Midbrain (tissue), 1 donor: ENCODE measurements around the gene ATP2C1.

Experiments used
- DNase-seq: peaks from one replicate; lab custom pipeline; 2025; lab: John Stamatoyannopoulos, UW

The ATP2C1 gene

GRCh38 chr3:130894986-130895280, 1.0 kb downstream of the ATP2C1 start:
- no peak for DNase-seq

- no peak for DNase-seq
Measured at GRCh38 chr3:130895690-130896488, 2.0 kb downstream of the ATP2C1 start.

DNA sequence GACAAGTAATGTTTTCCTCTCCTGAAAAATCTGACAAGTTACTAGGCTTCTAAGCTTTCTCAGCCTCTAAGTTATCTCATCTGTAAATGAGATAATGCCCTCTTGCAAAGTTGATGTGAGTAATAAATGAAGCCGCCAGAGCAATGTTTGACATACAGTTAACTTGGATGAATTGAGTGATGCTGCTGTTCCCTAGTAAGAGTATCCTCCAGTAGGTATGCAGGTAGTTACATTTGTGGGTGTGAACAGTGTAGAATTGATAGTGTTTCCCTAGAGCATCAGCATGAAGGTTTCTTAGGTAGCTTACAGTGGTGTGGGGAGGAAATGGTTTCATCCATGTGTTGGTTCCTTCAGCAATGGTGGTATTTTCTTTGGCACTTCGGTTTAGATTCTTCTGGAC, 3.4 kb downstream of the ATP2C1 start:
- DNase-seq, result no peak

DNA sequence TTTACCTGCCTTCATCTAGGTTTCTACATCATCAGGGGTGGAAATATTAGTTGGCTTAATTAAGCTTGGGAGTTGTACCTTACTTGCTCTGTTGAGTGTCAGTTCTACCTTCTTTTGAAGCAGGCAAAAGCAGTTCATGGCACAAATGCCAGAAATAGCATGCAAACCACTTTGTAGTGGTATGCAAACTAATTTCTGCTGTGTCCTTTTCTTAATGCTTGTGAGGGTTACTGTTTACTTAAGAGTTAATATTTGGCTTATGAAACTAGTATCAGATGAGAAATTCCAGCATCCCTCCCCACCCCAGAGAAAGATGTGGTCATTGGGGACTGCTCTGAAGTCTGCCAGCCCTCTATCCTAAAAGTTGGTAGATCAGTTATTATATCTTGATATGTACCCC, 7.1 kb downstream of the ATP2C1 start:
- DNase-seq, result no peak

- DNase-seq, result no peak
Measured at GRCh38 chr3:130901463-130902204, 7.8 kb downstream of the ATP2C1 start.

- DNase-seq, result no peak
Measured at GRCh38 chr3:130903412-130903908, 9.6 kb downstream of the ATP2C1 start.

DNA sequence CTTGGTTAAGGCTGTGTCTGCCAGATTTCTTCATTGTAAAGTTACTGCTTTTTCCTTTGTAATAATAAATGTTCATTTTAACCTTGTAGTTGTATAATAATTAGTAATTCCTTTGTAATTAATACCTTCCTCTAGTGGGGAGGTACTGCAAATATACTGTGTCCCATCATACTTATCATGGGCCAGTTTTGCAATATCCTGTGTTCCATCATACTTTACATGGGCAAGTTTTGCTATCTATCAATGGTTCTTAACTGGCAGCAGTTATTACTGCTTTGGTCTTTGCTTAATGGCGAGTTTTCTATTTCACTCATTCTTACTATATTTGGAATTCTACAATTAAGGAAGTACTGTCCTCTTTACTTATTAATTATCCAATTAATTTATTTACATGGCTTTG, 10.6 kb downstream of the ATP2C1 start:
- no peak for DNase-seq

DNA sequence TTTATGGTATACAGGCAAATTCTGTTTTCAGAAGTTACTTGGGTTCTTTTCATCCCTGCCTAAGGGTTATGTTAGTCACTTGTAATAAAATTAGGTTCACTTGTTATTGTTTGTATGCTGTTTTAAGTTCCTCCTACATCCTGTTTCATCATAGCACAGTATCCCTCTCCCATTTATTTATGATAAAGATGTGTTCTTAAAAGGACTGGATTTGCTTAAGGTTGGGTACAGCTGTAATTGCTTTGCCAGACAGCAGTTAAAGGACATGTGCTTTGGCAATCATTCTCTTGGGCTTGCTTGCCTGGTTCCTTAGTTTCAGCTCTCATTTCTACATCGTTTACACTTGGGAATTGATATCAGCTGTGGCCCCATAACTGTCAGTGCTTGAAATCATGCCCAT, 11.7 kb downstream of the ATP2C1 start:
- DNase-seq, result no peak

DNA sequence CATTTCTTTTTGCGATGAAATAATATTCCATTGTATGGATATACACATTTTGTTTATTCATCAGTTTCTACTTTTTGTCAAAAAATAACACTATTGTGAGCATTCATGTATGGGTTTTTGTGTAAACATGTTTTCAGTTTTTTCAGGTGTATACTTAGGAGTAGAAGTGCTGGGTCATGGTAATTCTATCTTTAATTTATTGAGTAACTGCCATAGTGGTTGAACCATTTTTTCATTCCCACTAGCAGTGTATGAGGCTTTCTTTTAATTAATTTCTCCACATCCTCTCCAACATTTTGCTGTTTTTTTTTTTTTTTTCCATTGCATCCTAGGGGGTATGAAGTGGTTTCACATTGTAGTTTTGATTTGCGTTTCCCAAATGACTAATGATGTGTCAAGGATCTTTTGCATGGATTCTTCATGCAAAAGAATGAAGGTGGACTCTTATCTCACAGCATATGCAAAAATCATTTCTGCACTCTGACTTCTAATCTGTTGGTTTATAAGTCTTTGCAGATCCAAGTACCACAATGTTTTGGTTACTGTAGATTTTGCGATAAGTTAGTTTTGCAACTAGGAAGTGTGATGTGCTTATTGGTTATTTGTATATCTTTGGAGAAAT, 12.6 kb downstream of the ATP2C1 start:
- DNase-seq, result no peak

DNA sequence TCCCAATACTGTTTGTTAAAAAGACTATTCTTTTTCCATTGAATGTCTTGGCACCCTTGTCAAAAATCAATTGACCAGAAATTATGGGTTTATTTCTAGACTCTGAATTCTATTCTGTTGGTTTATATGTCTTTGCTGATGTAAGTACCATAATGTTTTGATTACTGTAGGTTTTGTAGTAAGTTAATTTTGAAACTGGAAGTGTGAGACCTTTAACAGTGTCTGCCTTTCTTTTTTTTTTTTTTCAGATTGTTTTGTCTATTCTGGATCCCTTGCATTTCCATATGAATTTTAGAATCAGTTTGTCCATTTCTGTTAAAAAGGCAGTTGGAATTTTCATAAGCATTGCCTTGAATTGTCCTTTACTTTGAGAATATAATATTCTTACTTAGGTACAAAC, 13.6 kb downstream of the ATP2C1 start:
- DNase-seq, result no peak

DNA sequence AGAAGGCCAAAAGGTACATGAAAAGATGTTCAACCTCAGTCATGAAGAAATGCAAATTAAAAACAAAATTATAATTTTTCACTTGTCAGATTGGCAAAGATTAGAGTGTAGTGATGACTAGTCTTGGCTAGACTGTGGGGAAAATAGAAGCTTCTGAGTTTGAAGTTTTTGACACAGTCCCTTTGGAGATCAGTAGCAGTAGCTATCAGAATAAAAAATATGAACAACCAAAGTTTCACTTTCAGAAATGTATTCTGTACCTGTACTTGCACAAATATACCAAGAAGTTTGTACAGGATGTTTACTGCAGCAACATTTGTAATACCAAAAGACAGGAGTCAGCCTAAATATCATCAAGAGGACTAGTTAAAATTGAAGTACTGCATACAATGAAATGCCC, 14.1 kb downstream of the ATP2C1 start:
- no peak for DNase-seq

- no peak for DNase-seq
Measured at GRCh38 chr3:130915567-130916292, 21.8 kb downstream of the ATP2C1 start.

DNA sequence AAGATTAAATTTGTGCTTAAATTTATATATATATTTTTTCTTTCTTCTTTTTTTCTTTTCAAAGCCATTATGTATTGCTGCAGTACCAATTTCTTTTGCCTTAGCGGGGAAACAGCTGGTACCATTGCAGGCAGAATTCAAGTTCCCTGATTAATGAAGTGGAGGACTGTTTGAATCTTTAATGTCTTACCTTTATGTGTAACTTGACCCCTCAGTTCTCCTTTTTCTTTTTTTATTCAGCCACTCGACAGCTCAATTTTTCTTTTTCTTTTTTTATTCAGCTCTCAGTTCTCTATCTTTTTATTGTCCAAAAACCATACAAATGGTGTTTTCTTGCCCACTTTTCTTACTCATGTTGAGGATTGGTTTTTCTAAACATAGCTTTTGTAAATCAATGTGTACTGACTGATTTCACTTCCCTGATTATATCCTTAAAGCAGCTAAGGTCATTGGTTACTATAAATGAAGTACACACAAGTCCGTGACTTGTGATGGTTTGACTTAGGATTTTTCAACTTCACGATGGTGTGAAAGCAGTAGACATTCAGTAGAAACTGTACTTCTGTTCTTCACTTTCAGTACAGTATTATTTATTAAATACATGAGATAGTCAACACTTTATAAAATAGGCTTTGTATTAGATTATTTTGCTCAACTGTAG, 22.8 kb downstream of the ATP2C1 start:
- DNase-seq, result no peak

GRCh38 chr3:130918328-130918727, 24.4 kb downstream of the ATP2C1 start:
- no peak for DNase-seq

GRCh38 chr3:130925628-130926027, 31.7 kb downstream of the ATP2C1 start:
- DNase-seq, result no peak

DNA sequence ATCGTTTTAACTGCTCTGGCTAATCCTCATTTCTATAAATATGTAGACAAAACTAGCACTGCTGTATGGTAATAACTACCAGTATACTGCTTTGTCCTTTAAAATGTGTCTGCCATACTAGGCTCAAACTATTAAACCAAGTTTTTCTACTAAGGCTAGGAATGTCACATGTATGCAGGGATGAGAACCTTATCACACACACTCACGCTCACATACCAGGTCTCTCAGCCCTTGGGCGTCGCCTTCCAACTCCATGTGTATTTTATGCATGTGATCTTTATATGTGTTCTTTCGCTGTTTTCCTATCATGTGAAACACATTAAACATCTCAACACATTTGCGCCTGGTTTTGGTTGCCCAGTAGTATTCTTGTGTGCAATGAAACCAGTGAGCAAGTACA, 32.6 kb downstream of the ATP2C1 start:
- no peak for DNase-seq

DNA sequence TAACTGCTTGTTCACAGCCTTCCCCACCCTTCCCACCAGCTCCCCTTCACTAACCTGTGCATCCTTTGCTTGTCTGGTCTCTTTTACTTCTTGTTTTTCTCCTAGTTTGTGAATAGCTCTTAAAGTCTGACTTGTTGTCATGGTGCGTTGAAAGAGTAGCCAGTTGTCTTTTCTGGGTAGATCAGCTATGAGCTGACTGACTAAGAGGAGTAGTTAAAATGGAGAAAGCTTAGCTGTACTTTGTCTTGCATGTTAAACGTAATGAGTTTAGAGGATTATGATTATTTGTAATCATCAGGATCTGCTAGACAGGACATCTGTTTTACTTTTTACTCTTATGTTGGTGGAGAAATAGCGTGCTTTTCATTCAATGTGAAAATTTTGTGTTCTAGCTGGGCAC, 35.9 kb downstream of the ATP2C1 start:
- no peak for DNase-seq

DNA sequence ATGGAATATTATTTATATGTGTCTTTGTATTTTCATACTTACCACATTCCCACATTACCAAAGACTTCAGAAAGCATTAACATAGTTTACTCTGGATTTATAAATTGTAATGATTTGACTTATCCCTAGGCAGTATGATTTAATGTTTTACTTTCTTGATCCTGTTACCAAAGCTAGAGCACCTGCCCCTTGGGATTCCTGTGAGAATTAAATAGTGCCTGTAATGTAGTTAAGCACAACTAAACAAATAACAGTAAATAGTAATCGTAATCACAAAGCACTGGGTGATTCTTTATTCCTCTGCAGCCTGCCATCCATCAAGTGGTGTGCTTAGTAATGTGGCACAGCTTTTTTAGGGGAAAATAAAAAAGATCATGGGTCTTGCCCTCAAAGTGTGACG, 39.1 kb downstream of the ATP2C1 start:
- DNase-seq, result no peak

- DNase-seq, result no peak
Measured at GRCh38 chr3:130933801-130934345, 40.0 kb downstream of the ATP2C1 start.

DNA sequence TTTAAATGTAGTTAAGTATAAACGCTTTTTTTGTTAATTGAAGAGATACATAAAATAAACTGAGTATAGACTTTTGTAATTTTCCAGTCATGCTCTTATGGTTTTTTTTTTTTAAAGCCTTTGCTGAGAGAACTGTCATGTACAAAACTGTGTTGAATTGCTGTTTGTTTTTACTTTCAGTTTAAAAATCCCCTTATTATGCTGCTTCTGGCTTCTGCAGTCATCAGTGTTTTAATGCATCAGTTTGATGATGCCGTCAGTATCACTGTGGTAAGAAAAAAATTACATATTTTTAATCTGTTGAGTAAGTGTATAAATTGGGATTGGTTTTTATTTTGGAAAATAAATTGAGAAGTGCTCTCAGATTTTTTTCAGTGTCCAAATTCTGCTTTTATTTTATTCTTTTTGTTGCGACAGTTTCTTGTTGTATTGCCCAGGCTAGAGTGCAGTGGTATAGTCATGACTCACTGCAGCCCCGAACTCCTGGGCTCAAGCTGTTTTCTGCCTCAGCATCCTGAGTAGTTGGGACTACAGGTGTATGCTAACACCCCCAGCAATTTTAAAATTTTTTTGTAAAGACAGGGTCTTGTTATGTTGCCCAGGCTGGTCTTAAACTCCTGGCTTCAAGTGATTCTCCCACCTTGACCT, 40.7 kb downstream of the ATP2C1 start:
- DNase-seq, result no peak
